ENCODE measurements around the gene TMEM38A.

The TMEM38A gene

GRCh38 chr19:16652854-16653253, 8.1 kb upstream of the TMEM38A start:
- TF ChIP-seq CTCF (IDR thresholded peaks at IDR 0.05) (no peak), ZFX (IDR thresholded peaks at IDR 0.05; ENCODE audit: borderline replicate concordance) (no peak)
- H3K27ac ChIP-seq: peak overlapping the region; percentile 54

GRCh38 chr19:16654140-16654539, 6.8 kb upstream of the TMEM38A start:
- no peak overlapping the region; the same call in 1 of the 2 replicates for H3K27ac ChIP-seq
- TF ChIP-seq ZFX (IDR thresholded peaks at IDR 0.05; ENCODE audit: borderline replicate concordance): no peak
- TF ChIP-seq CTCF (IDR thresholded peaks at IDR 0.05): no peak

- H3K27ac ChIP-seq: no peak overlapping the region
- no peak for TF ChIP-seq CTCF (IDR thresholded peaks at IDR 0.05)
- no peak for TF ChIP-seq ZFX (IDR thresholded peaks at IDR 0.05; ENCODE audit: borderline replicate concordance)
These were observed 6.3 kb upstream of the TMEM38A start for GRCh38 chr19:16654627-16655026.

GRCh38 chr19:16655727-16656126, 5.2 kb upstream of the TMEM38A start:
- H3K27ac ChIP-seq: no peak overlapping the region
- TF ChIP-seq ZFX (IDR thresholded peaks at IDR 0.05; ENCODE audit: borderline replicate concordance) (no peak), CTCF (IDR thresholded peaks at IDR 0.05) (no peak)

GRCh38 chr19:16657384-16657783, 3.6 kb upstream of the TMEM38A start:
- H3K27ac ChIP-seq: no peak overlapping the region
- TF ChIP-seq CTCF (IDR thresholded peaks at IDR 0.05) (no peak), ZFX (IDR thresholded peaks at IDR 0.05; ENCODE audit: borderline replicate concordance) (no peak)

GRCh38 chr19:16659464-16659831, 1.5 kb upstream of the TMEM38A start:
- peak overlapping the region; percentile 83 for H3K27ac ChIP-seq
- TF ChIP-seq ZFX (IDR thresholded peaks at IDR 0.05; ENCODE audit: borderline replicate concordance) (no peak), CTCF (IDR thresholded peaks at IDR 0.05) (no peak)

GRCh38 chr19:16659832-16660708, 869 bp upstream of the TMEM38A start, which contains the start of gene SMIM7:
SMIM7 (minus strand) TSS chr19:16660144; CDS start chr19:16660110, 34 bp downstream.
- peak; percentile 24 for TF ChIP-seq CTCF (IDR thresholded peaks at IDR 0.05)
- no peak for TF ChIP-seq ZFX (IDR thresholded peaks at IDR 0.05; ENCODE audit: borderline replicate concordance)
- H3K27ac ChIP-seq: peak within 1 kb of the TSS; percentile 83
